GF-D8 (cell line): ENCODE data around the gene DENND1B.
"Not testable (repeated sequence)": the region's sequence is repeated elsewhere in the genome, so short reads cannot be mapped to it uniquely, and the experiment has no call there.

Source experiments
- DNase-seq: peaks from one replicate; lab custom pipeline; 2025; lab: John Stamatoyannopoulos, UW

Gene DENND1B

GRCh38 chr1:197783510-197783948 lies 8.2 kb upstream of the DENND1B start:
- DNase-seq, result no peak

GRCh38 chr1:197782722-197783360 lies 7.6 kb upstream of the DENND1B start:
- no peak for DNase-seq

GRCh38 chr1:197781968-197782721 lies 6.9 kb upstream of the DENND1B start:
- DNase-seq, result no peak

- no peak for DNase-seq
Observed at GRCh38 chr1:197779921-197780320, 4.6 kb upstream of the DENND1B start.

- DNase-seq, result no peak
Observed at GRCh38 chr1:197778366-197778945, 3.2 kb upstream of the DENND1B start.

GRCh38 chr1:197776351-197777105 lies 1.2 kb upstream of the DENND1B start:
- peak; percentile 27 for DNase-seq

- DNase-seq, result no peak
Observed at GRCh38 chr1:197774466-197775281, 606 bp downstream of the DENND1B start.

GRCh38 chr1:197773856-197774255 lies 1.4 kb downstream of the DENND1B start:
- no peak for DNase-seq

- DNase-seq, result no peak
Observed at GRCh38 chr1:197771904-197772556, 3.2 kb downstream of the DENND1B start.

- no peak for DNase-seq
Observed at GRCh38 chr1:197771386-197771785, 3.9 kb downstream of the DENND1B start.

GRCh38 chr1:197770243-197770642 lies 5.0 kb downstream of the DENND1B start:
- peak; percentile 53 for DNase-seq

GRCh38 chr1:197769287-197769686 lies 6.0 kb downstream of the DENND1B start:
- no peak for DNase-seq

GRCh38 chr1:197768014-197768805 lies 7.1 kb downstream of the DENND1B start:
- no peak for DNase-seq

- no peak for DNase-seq
Observed at GRCh38 chr1:197763769-197764168, 11.5 kb downstream of the DENND1B start.

- no peak for DNase-seq
Observed at GRCh38 chr1:197763307-197763706, 12.0 kb downstream of the DENND1B start.

GRCh38 chr1:197761654-197762053 lies 13.6 kb downstream of the DENND1B start:
- DNase-seq, result peak; percentile 44

GRCh38 chr1:197755553-197755952 lies 19.7 kb downstream of the DENND1B start:
- DNase-seq, result not testable (repeated sequence)

GRCh38 chr1:197752652-197753164 lies 22.6 kb downstream of the DENND1B start:
- DNase-seq, result not testable (repeated sequence)

- DNase-seq, result no peak
Observed at GRCh38 chr1:197750366-197750765, 24.9 kb downstream of the DENND1B start.

GRCh38 chr1:197745911-197746310 lies 29.4 kb downstream of the DENND1B start:
- no peak for DNase-seq
